Spleen (tissue), 11 donors: ENCODE results near the gene ZNF236. TPM values are rescaled to one million over a fixed set of nuclear protein-coding genes. Genes with fewer than 3 reads are reported as not detected.

Experiments
- DNase-seq: peaks from one replicate; pipeline ENCODE4 v3.0.0-alpha.2; 2020
- H3K27ac ChIP-seq, 8 donors: fragments of 200-600 bp; sonication (generic) in 7 of 8; 1 replicate in 4 of 8; 2 replicates in 4 of 8; pipeline versions ENCODE4 v1.5.0 to v1.8.0; 2016 to 2021; ENCODE audit warnings: inconsistent platforms in 4 of 8, mild to moderate bottlenecking in 4 of 8, moderate library complexity in 1 of 8
- H3K27me3 ChIP-seq, 7 donors: fragments of 200-600 bp; sonication (generic) in 6 of 7; replicated peaks in 1 of 7; 1 replicate in 4 of 7; 2 replicates in 3 of 7; pipeline versions ENCODE4 v1.5.0 to v1.8.0; 2016 to 2021; ENCODE audit warnings: inconsistent platforms in 3 of 7, mild to moderate bottlenecking in 1 of 7
- H3K36me3 ChIP-seq, 6 donors: fragments of 200-600 bp; sonication (generic) in 5 of 6; 1 replicate in 4 of 6; 2 replicates in 2 of 6; pipeline versions ENCODE4 v1.5.0 to v1.8.0; 2016 to 2021; ENCODE audit warnings: inconsistent platforms in 2 of 6
- H3K4me1 ChIP-seq, 6 donors: fragments of 200-600 bp; sonication (generic) in 5 of 6; 1 replicate in 3 of 6; 2 replicates in 3 of 6; pipeline versions ENCODE4 v1.5.0 to v1.8.0; 2016 to 2021; ENCODE audit warnings: inconsistent platforms in 3 of 6
- H3K4me3 ChIP-seq, 8 donors: fragments of 200-600 bp; sonication (generic) in 7 of 8; 1 replicate in 4 of 8; 2 replicates in 4 of 8; pipeline versions ENCODE4 v1.5.0 to v1.8.0; 2016 to 2021; ENCODE audit warnings: inconsistent platforms in 4 of 8, mild to moderate bottlenecking in 4 of 8, moderate library complexity in 2 of 8
- H3K9me3 ChIP-seq, 8 donors: fragments of 200-600 bp; sonication (generic) in 7 of 8; 1 replicate in 4 of 8; 2 replicates in 4 of 8; pipeline versions ENCODE4 v1.5.0 to v1.8.0; 2016 to 2021; ENCODE audit warnings: inconsistent platforms in 4 of 8
- CTCF ChIP-seq, 11 experiments: fragments of 200-600 bp in 7 of 11; fragments of 450-650 bp in 4 of 11; sonication (generic) in 4 of 11; IDR thresholded peaks in 8 of 11; conservative IDR thresholded peaks in 3 of 11; 1 replicate in 7 of 11; 2 replicates in 4 of 11; pipeline versions ENCODE4 v1.4.0 to v1.8.0; 2016 to 2021; ENCODE audit warnings: antibody characterized with exemption in 11 of 11, inconsistent platforms in 4 of 11, mild to moderate bottlenecking in 1 of 11
- POLR2A ChIP-seq, 3 donors: fragments of 450-650 bp; IDR thresholded peaks; one replicate each; pipeline ENCODE4 v1.5.1; 2017; ENCODE audit warnings: antibody characterized with exemption in 3 of 3, mild to moderate bottlenecking in 1 of 3
- POLR2AphosphoS5 ChIP-seq, 3 donors: sonication (generic); formaldehyde crosslinking; IDR thresholded peaks; one replicate each; pipeline ENCODE4 v1.5.1; 2017; ENCODE audit warnings: antibody characterized with exemption in 3 of 3
- WGBS, 5 donors: extraction: QIAGEN DNeasy Blood & Tissue Kit in 3 of 5; methylation state at CpG; one replicate each; pipeline versions ENCODE4 v1.1.5 to v1.1.7; 2013 to 2018; 5-methylcytosine and 5-hydroxymethylcytosine counted together
- intact Hi-C: fragments of 100-400 bp; cut with DNase I; formaldehyde crosslinking; loops from one replicate; pipeline ENCODE4 v1.15.0; 2023; ENCODE audit warnings: low total_unique reads
- polyA plus RNA-seq, 3 donors: library from polyadenylated mRNA; stranded (reverse); fragments of 200-250 nt; gene quantifications; one replicate each; pipeline ENCODE4 v1.2.1, GENCODE V29; 2013
- total RNA-seq, 7 donors: library from RNA; depleted of rRNA in 3 of 7; stranded (reverse); fragments of >200 nt in 3 of 7; fragmentation: NEBNext Ultra II Directional in 4 of 7; extraction: Animal tissue kit (Norgen Biotek cat#: 25700) in 4 of 7; gene quantifications; one replicate each; pipeline versions ENCODE4 v1.1.0 to v1.2.1, GENCODE V29; 2016 to 2021
- donor health status: healthy with polysubstance abuse.
- donor health status: DM: no; HTN: no; CAD: no; lungs with moderate emphysema.
- donor health status: DM: no; HTN: no; CAD: no.
- donor health status: Bipolar disorder and iron deficiency.
- donor health status: healthy.
- donor health status: DM: no; HTN: no; CAD: no.
- donor health status: DM: yes; HTN: yes; CAD: no.

Gene ZNF236
- total and polyA plus RNA-seq, 10 donors, result 1.5 to 25.4 (median 19.9) TPM

- TF ChIP-seq POLR2A (IDR thresholded peaks at IDR 0.05) (no peak), POLR2AphosphoS5 (IDR thresholded peaks at IDR 0.05) (no peak), CTCF (IDR thresholded peaks at IDR 0.05 in 8 of 11, conservative IDR thresholded peaks at IDR 0.05 in 3 of 11) (peak in 6 of 11 experiments; percentile 3 to 61 (median 12))
- no peak overlapping the region for H3K27ac ChIP-seq
- WGBS, 5 donors, result 63 to 79% (median 71%) methylated on average over 9 to 10 of the region's 10 CpGs
- intact Hi-C loops, result loop anchor here (5.0 kb wide), 1 partner anchor 61 kb away; no protein-coding TSS in a partner anchor
- H3K4me3 ChIP-seq, result no peak overlapping the region
- H3K36me3 ChIP-seq, result peaks cover 0 to 11% (median 0%) of the 10 kb centered on the region in 6 donors
- no peaks in the 10 kb centered on the region for H3K9me3 ChIP-seq
- DNase-seq, result peak; percentile 73
- H3K27me3 ChIP-seq, result no peaks in the 10 kb centered on the region
- peaks cover 0 to 47% (median 16%) of the 10 kb centered on the region in 6 donors for H3K4me1 ChIP-seq
These were observed 161.3 kb downstream of the ZNF236 start for GRCh38 chr18:76983613-76984051.

DNA sequence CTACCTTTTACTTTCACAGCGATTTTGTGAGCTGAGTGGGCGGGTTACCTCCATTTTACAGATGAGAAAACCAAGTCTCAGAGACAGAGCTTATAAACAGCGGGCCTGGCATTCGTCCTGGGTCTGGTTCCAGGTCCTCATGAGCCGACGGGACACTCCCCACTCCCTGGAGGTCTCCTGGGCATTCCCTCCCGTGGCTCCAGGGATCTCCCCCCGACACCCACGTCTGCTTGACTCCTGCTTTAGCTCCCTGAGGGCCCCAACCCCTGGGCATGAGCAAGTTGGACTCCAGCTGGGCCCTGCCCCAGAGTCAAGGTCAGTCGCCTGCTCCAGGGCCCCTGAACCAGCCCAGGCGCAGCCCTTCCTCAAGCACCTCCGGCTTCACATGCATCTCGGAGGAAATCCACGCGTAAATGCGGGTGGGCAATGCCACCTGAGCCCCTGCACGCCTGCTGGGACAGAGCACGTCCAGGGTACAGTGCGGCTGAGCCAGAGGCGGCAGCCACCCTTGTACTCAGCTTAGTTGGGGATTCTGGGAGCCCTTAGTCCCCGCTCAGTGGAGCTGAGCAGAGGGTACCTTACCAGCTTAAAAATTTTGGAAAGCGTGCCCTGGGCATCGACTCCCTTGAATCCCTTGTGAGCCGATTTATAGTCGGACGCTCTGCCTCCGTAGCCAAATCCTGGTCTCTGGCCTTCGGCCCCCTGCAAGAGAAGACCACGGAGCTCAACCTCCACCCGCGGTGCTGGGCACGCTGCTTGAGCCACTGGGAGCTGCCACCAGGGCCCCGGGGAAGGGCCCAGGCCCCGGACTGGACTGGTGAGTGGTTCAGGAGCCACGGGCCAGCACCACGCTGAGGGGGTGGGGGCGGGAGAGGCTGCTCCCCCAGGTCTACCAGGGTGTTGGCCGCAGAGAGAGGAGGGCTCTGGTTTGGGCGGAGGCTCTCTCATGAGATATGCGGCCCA, 162.1 kb downstream of the ZNF236 start:
- TF ChIP-seq POLR2AphosphoS5 (IDR thresholded peaks at IDR 0.05) (no peak), POLR2A (IDR thresholded peaks at IDR 0.05) (no peak), CTCF (IDR thresholded peaks at IDR 0.05 in 8 of 11, conservative IDR thresholded peaks at IDR 0.05 in 3 of 11) (no peak)
- Histone ChIP-seq H3K4me3 (no peak overlapping the region), H3K36me3 (peaks cover 0 to 2% (median 0%) of the 10 kb centered on the region in 6 donors), H3K27ac (no peak overlapping the region), H3K9me3 (no peaks in the 10 kb centered on the region), H3K4me1 (peaks cover 0 to 47% (median 16%) of the 10 kb centered on the region in 6 donors), H3K27me3 (no peaks in the 10 kb centered on the region)
- DNase-seq, result peak; percentile 75
- 89 to 96% (median 94%) methylated on average over 36 to 40 of the region's 40 CpGs for WGBS, 5 donors
- intact Hi-C loops, result loop anchor here (5.0 kb wide), 1 partner anchor 62 kb away; no protein-coding TSS in a partner anchor

GRCh38 chr18:76985156-76985950, 163.0 kb downstream of the ZNF236 start:
- H3K27me3 ChIP-seq, result no peaks in the 10 kb centered on the region
- H3K36me3 ChIP-seq, result no peaks in the 10 kb centered on the region
- intact Hi-C loops, result no loop called here
- no peak for TF ChIP-seq POLR2A (IDR thresholded peaks at IDR 0.05)
- no peak for TF ChIP-seq CTCF (IDR thresholded peaks at IDR 0.05 in 8 of 11, conservative IDR thresholded peaks at IDR 0.05 in 3 of 11)
- TF ChIP-seq POLR2AphosphoS5 (IDR thresholded peaks at IDR 0.05), result no peak
- DNase-seq, result peak; percentile 67
- no peaks in the 10 kb centered on the region for H3K9me3 ChIP-seq
- H3K4me3 ChIP-seq, result no peak overlapping the region
- WGBS, 5 donors, result 87 to 93% (median 92%) methylated on average over 25 to 27 of the region's 27 CpGs
- no peak overlapping the region for H3K27ac ChIP-seq
- peaks cover 0 to 38% (median 12%) of the 10 kb centered on the region in 6 donors for H3K4me1 ChIP-seq
